HUES48 (cell line): ENCODE measurements around the gene MAPK7.

Source experiments
- H3K27ac ChIP-seq: one replicate; pipeline ENCODE4 v1.7.0; 2013; ENCODE audit warnings: low read depth, low read length, inconsistent platforms
- H3K27me3 ChIP-seq: 2 replicates; pipeline ENCODE4 v1.6.1; 2013; ENCODE audit warnings: mild to moderate bottlenecking, low read length; ENCODE audit not compliant: control insufficient read depth, insufficient read depth
- H3K36me3 ChIP-seq: 2 replicates; pipeline ENCODE4 v1.6.1; 2013; ENCODE audit warnings: low read length; ENCODE audit not compliant: control insufficient read depth, insufficient read depth
- H3K4me1 ChIP-seq: 2 replicates; pipeline ENCODE4 v1.6.1; 2013; ENCODE audit warnings: mild to moderate bottlenecking, low read length; ENCODE audit not compliant: control insufficient read depth, insufficient read depth
- H3K4me3 ChIP-seq: 2 replicates; pipeline ENCODE4 v1.5.1; 2013; ENCODE audit warnings: mild to moderate bottlenecking, low read depth, low read length
- H3K9ac ChIP-seq: 2 replicates; pipeline ENCODE4 v1.6.1; 2013; ENCODE audit warnings: mild to moderate bottlenecking, low read depth, low read length, moderate library complexity
- H3K9me3 ChIP-seq: 2 replicates; pipeline ENCODE4 v1.6.1; 2013; ENCODE audit warnings: low read length; ENCODE audit not compliant: control insufficient read depth, insufficient read depth

MAPK7 gene

DNA sequence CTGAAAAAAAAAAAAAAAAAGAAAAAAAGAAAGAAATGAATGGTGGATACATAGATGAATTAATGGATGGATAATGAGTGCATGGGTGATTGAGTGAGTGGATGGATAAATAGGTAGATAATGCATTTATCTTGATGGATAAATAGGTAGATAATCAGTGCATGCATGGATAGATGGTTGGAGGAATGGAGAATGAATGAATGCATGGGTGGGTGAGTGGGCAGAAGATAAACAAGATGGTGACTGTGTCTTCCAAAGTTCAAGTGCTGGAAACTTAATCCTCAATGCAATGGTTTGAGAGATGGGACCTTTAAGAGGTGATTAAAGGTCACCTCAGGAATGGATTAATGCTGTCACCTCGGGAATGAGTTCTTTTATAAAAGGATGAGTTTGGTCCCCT is 26.0 kb downstream of the MAPK7 start:
- no peaks in the 10 kb centered on the region for H3K36me3 ChIP-seq
- no peak overlapping the region for H3K9ac ChIP-seq
- H3K27ac ChIP-seq = no peak overlapping the region
- no peaks in the 10 kb centered on the region for H3K4me1 ChIP-seq
- no peak overlapping the region for H3K4me3 ChIP-seq
- H3K9me3 ChIP-seq = no peaks in the 10 kb centered on the region
- H3K27me3 ChIP-seq = no peaks in the 10 kb centered on the region

DNA sequence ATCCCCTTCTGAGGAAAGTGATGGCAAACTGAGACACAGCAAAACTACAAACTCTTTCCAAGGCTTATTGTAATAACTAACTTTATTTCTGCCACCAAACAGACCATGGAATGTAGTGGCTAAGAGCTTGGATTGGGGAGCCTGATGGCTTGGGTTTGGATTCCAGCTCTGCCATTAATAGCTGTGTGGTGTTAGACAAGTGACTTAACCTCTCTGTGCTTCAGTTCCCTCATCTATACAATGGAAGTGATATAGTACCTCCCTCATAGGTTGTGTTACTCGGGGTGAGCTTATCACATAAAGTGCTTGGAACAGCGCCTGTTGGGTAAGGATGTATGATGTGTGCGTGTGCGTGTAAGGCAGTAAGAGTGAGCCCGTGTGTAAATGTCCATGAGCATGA is 26.8 kb downstream of the MAPK7 start:
- H3K4me1 ChIP-seq = no peaks in the 10 kb centered on the region
- H3K9me3 ChIP-seq = no peaks in the 10 kb centered on the region
- no peaks in the 10 kb centered on the region for H3K27me3 ChIP-seq
- no peaks in the 10 kb centered on the region for H3K36me3 ChIP-seq
- no peak overlapping the region for H3K27ac ChIP-seq
- no peak overlapping the region for H3K9ac ChIP-seq
- no peak overlapping the region for H3K4me3 ChIP-seq

GRCh38 chr17:19407601-19408345 is 29.5 kb downstream of the MAPK7 start:
- H3K4me1 ChIP-seq = peaks cover 8% of the 10 kb centered on the region; the same call in 1 of the 2 replicates
- no peaks in the 10 kb centered on the region for H3K9me3 ChIP-seq
- H3K9ac ChIP-seq = no peak overlapping the region
- no peak overlapping the region for H3K4me3 ChIP-seq
- H3K27ac ChIP-seq = no peak overlapping the region
- H3K27me3 ChIP-seq = no peaks in the 10 kb centered on the region
- H3K36me3 ChIP-seq = no peaks in the 10 kb centered on the region

GRCh38 chr17:19408346-19408710 is 30.0 kb downstream of the MAPK7 start:
- Histone ChIP-seq H3K4me1 (peaks cover 8% of the 10 kb centered on the region; the same call in 1 of the 2 replicates), H3K36me3 (no peaks in the 10 kb centered on the region), H3K4me3 (no peak overlapping the region), H3K9ac (no peak overlapping the region), H3K27me3 (no peaks in the 10 kb centered on the region), H3K9me3 (no peaks in the 10 kb centered on the region), H3K27ac (no peak overlapping the region)

GRCh38 chr17:19409066-19409465 is 30.8 kb downstream of the MAPK7 start:
- Histone ChIP-seq H3K4me3 (no peak overlapping the region), H3K36me3 (no peaks in the 10 kb centered on the region), H3K27me3 (no peaks in the 10 kb centered on the region), H3K27ac (no peak overlapping the region), H3K4me1 (peaks cover 8% of the 10 kb centered on the region; the same call in 1 of the 2 replicates), H3K9ac (no peak overlapping the region), H3K9me3 (no peaks in the 10 kb centered on the region)

- H3K4me3 ChIP-seq = no peak overlapping the region
- H3K27me3 ChIP-seq = no peaks in the 10 kb centered on the region
- no peak overlapping the region for H3K9ac ChIP-seq
- peaks cover 8% of the 10 kb centered on the region; the same call in 1 of the 2 replicates for H3K4me1 ChIP-seq
- H3K36me3 ChIP-seq = no peaks in the 10 kb centered on the region
- no peak overlapping the region for H3K27ac ChIP-seq
- H3K9me3 ChIP-seq = no peaks in the 10 kb centered on the region
Measured at GRCh38 chr17:19409509-19409908, 31.2 kb downstream of the MAPK7 start.

GRCh38 chr17:19410091-19410490 is 31.8 kb downstream of the MAPK7 start:
- no peak overlapping the region for H3K4me3 ChIP-seq
- no peak overlapping the region for H3K27ac ChIP-seq
- H3K36me3 ChIP-seq = no peaks in the 10 kb centered on the region
- H3K4me1 ChIP-seq = peaks cover 8% of the 10 kb centered on the region; the same call in 1 of the 2 replicates
- H3K27me3 ChIP-seq = no peaks in the 10 kb centered on the region
- H3K9ac ChIP-seq = no peak overlapping the region
- H3K9me3 ChIP-seq = no peaks in the 10 kb centered on the region

DNA sequence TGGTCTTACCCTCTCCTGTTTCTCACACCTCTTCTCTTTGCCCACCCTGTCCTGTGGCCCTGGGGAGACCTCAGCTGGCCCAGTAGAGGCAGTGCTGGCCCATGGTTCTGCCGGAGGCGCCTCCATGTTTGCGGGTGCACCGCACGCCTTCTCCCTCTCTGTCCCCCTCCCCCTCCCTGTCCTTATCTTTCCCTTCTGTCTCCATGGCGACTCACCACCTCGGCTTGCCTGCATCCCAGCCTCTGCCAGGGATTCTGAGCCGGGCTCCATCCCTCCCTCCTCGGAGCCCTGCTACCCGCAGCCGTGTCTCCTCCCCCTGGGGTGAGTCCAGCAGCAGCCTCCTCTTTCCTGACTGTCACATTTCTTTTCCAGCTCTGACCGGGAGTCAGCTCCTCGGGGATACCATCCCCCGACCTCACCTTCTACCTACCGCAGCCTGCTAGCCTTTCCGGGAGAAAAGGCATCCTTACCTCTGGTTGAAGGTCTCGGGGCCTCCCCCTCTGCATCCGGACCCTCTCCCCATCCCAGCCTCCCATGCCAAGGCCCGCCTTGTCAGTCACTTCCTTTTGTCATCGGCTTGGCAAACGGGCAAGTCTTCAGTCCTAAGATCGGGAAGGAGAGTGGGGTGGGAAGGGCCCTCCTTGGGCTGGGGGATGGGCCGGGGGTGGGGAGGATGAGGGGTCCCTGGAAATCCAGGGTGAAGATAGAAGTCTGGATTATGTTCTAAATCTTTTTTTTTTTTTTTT is 32.8 kb downstream of the MAPK7 start, which contains the start of gene RNF112:
Gene RNF112, plus strand, starts transcription at position 358 of the 746 bp plus-strand sequence. Its CDS starts 177 bp downstream, at position 535.
- no peaks in the 10 kb centered on the region for H3K9me3 ChIP-seq
- H3K36me3 ChIP-seq = no peaks in the 10 kb centered on the region
- H3K27ac ChIP-seq = no peak within 1 kb of the TSS
- no peak within 1 kb of the TSS for H3K9ac ChIP-seq
- H3K4me1 ChIP-seq = peaks cover 8% of the 10 kb centered on the region; the same call in 1 of the 2 replicates
- H3K4me3 ChIP-seq = no peak within 1 kb of the TSS
- H3K27me3 ChIP-seq = no peaks in the 10 kb centered on the region

DNA sequence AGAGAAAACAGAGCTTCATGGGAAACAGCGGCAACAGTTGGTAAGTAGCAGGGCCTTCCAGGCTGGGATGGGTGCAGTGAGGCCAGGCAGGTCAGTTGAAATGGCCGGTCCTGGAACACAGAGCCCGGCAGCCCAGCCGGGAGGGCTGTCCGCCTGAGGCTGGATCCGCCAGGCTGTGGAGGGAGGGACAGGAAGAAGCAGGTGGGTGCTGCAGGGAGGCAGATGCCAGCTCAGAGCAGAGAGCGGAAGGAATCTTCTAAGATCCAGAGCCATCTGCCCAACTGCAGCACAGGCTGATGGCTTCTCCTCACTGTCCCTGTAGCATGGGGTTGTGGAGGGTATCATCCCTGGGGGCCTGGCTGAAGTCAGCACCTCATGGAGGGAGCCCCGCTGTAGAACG is 33.3 kb downstream of the MAPK7 start:
- no peaks in the 10 kb centered on the region for H3K27me3 ChIP-seq
- H3K4me3 ChIP-seq = no peak overlapping the region
- H3K36me3 ChIP-seq = no peaks in the 10 kb centered on the region
- H3K4me1 ChIP-seq = peaks cover 8% of the 10 kb centered on the region; the same call in 1 of the 2 replicates
- H3K9ac ChIP-seq = no peak overlapping the region
- H3K9me3 ChIP-seq = no peaks in the 10 kb centered on the region
- H3K27ac ChIP-seq = no peak overlapping the region

DNA sequence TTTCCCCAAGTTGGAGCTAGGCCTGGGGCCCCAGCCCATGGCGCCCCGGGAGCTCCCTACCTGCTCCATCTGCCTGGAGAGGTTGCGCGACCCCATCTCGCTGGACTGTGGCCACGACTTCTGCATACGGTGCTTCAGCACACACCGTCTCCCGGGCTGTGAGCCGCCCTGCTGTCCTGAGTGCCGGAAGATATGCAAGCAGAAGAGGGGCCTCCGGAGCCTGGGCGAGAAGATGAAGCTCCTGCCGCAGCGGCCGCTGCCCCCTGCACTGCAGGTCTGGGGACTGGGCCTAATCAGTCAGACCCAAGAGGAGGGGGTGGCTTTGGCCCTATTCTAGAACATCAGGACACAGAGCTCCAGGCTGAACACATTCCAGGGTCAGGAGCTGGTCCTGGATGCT is 34.2 kb downstream of the MAPK7 start:
- Histone ChIP-seq H3K27me3 (no peaks in the 10 kb centered on the region), H3K9ac (no peak overlapping the region), H3K4me3 (no peak overlapping the region), H3K4me1 (peaks cover 8% of the 10 kb centered on the region; the same call in 1 of the 2 replicates), H3K36me3 (no peaks in the 10 kb centered on the region), H3K27ac (no peak overlapping the region), H3K9me3 (no peaks in the 10 kb centered on the region)

- Histone ChIP-seq H3K4me3 (no peak overlapping the region), H3K27ac (no peak overlapping the region), H3K4me1 (peaks cover 8% of the 10 kb centered on the region; the same call in 1 of the 2 replicates), H3K9me3 (no peaks in the 10 kb centered on the region), H3K27me3 (no peaks in the 10 kb centered on the region), H3K9ac (no peak overlapping the region), H3K36me3 (no peaks in the 10 kb centered on the region)
Measured at GRCh38 chr17:19412984-19413383, 34.7 kb downstream of the MAPK7 start.
